ENCODE measurements around the gene GPR146.

The GPR146 gene

DNA sequence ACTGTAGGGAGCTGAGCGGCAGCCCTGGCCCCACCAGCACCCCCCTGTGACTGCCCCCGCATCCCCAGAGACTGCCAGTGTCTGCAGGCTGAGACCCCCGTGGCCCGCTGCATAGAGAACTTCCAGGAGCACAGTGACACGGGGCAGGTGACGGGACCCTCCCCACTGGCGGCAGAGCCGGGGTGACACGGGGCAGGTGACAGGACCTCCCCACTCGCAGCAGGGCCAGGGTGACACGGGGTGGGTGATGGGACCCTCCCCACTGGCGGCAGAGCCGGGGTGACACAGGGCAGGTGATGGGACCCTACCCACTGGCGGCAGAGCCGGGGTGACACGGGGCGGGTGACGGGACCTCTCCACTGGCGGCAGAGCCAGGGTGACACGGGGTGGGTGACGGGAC is 45.9 kb downstream of the GPR146 start:
- H4K20me1 ChIP-seq (ENCODE audit: insufficient read depth, low read length): no peaks in the 10 kb centered on the region
- no peaks in the 10 kb centered on the region for H3K9me3 ChIP-seq (ENCODE audit: low read length)
- no peak overlapping the region for H2AFZ ChIP-seq (ENCODE audit: low read length)
- H3K4me2 ChIP-seq (ENCODE audit: low read length): no peak overlapping the region
- no peak overlapping the region for H3K9ac ChIP-seq (ENCODE audit: low read length)
- H3K4me1 ChIP-seq (ENCODE audit: insufficient read depth, low read length, severe bottlenecking): peaks cover 15% of the 10 kb centered on the region
- H3F3A ChIP-seq (ENCODE audit: insufficient read depth, low read length): no peaks in the 10 kb centered on the region
- H3K27ac ChIP-seq (ENCODE audit: low read depth, low read length, poor library complexity, severe bottlenecking): no peak overlapping the region
- H3K27me3 ChIP-seq (ENCODE audit: insufficient read depth, low read length): 0 out of 2 replicates have a peak, but pooled peaks cover 7% of the 10 kb centered on the region
- no peaks in the 10 kb centered on the region for H3K79me2 ChIP-seq (ENCODE audit: insufficient read depth, low read length)
- H3K9me2 ChIP-seq (ENCODE audit: low read depth, low read length): no peaks in the 10 kb centered on the region
- no peak overlapping the region for H3K4me3 ChIP-seq (ENCODE audit: low read depth, low read length, poor library complexity, severe bottlenecking)
- peaks cover 6% of the 10 kb centered on the region for H3K36me3 ChIP-seq (ENCODE audit: insufficient read depth, low read length)
- TF ChIP-seq, protein P1, sequence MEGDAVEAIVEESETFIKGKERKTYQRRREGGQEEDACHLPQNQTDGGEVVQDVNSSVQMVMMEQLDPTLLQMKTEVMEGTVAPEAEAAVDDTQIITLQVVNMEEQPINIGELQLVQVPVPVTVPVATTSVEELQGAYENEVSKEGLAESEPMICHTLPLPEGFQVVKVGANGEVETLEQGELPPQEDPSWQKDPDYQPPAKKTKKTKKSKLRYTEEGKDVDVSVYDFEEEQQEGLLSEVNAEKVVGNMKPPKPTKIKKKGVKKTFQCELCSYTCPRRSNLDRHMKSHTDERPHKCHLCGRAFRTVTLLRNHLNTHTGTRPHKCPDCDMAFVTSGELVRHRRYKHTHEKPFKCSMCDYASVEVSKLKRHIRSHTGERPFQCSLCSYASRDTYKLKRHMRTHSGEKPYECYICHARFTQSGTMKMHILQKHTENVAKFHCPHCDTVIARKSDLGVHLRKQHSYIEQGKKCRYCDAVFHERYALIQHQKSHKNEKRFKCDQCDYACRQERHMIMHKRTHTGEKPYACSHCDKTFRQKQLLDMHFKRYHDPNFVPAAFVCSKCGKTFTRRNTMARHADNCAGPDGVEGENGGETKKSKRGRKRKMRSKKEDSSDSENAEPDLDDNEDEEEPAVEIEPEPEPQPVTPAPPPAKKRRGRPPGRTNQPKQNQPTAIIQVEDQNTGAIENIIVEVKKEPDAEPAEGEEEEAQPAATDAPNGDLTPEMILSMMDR (IDR thresholded peaks at IDR 0.05; ENCODE audit: low read length): no peak
- no peak for TF ChIP-seq EZH2 (IDR thresholded peaks at IDR 0.05; ENCODE audit: borderline replicate concordance, low read length)

DNA sequence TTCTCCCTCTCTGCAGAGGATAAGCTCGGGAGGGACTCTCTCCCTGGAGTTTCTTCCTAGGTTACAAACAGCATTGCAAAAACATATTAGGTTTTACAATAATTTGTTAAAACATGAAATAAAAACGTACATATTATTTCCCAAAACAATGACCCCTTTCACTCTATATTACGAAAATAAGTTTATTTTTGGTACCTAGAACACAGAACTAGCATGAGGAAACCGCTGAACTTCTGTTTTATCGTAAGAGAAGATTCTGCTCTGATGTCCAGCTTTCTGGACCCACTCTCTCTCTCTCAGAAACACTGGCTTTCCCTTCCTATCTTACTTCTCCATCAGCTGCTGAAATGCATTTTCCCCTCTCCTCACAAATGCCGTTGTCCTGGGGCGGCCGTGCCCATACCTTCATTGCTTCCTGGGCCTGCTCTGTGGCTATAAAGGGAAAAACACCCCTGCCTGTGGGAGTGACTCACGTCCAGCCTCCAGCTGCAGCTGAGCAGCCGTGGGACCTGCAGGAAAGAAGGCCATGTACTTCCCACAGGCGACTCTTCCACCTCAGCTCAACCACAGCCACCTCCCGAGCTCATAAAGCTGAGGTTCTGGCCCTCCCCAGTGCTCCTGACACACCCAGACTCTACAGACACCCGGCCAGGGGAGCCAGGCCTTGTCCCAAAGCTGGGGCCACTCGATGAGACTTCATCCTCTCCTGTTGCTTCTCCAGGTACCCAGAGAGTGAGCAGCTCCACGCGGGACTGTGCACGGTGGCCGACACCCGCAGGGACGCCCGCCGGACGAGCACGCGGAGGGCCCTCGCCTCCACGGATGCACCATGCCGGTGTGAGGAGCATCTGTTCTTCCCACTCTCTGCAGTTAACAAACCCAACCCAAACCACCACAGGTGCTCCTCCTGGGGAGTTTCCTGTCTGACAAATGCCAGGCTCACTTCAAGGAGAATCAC is 46.6 kb downstream of the GPR146 start:
- no peak overlapping the region for H3K9ac ChIP-seq (ENCODE audit: low read length)
- 0 out of 2 replicates have a peak, but pooled peaks cover 7% of the 10 kb centered on the region for H3K27me3 ChIP-seq (ENCODE audit: insufficient read depth, low read length)
- peaks cover 15% of the 10 kb centered on the region for H3K4me1 ChIP-seq (ENCODE audit: insufficient read depth, low read length, severe bottlenecking)
- no peak overlapping the region for H2AFZ ChIP-seq (ENCODE audit: low read length)
- H3K36me3 ChIP-seq (ENCODE audit: insufficient read depth, low read length): peaks cover 6% of the 10 kb centered on the region
- no peak overlapping the region for H3K4me2 ChIP-seq (ENCODE audit: low read length)
- H4K20me1 ChIP-seq (ENCODE audit: insufficient read depth, low read length): no peaks in the 10 kb centered on the region
- H3K9me2 ChIP-seq (ENCODE audit: low read depth, low read length): no peaks in the 10 kb centered on the region
- no peaks in the 10 kb centered on the region for H3K79me2 ChIP-seq (ENCODE audit: insufficient read depth, low read length)
- no peaks in the 10 kb centered on the region for H3K9me3 ChIP-seq (ENCODE audit: low read length)
- TF ChIP-seq, protein P1 (IDR thresholded peaks at IDR 0.05; ENCODE audit: low read length): no peak
- no peak for TF ChIP-seq EZH2 (IDR thresholded peaks at IDR 0.05; ENCODE audit: borderline replicate concordance, low read length)
- no peaks in the 10 kb centered on the region for H3F3A ChIP-seq (ENCODE audit: insufficient read depth, low read length)
- no peak overlapping the region for H3K27ac ChIP-seq (ENCODE audit: low read depth, low read length, poor library complexity, severe bottlenecking)
- no peak overlapping the region for H3K4me3 ChIP-seq (ENCODE audit: low read depth, low read length, poor library complexity, severe bottlenecking)

DNA sequence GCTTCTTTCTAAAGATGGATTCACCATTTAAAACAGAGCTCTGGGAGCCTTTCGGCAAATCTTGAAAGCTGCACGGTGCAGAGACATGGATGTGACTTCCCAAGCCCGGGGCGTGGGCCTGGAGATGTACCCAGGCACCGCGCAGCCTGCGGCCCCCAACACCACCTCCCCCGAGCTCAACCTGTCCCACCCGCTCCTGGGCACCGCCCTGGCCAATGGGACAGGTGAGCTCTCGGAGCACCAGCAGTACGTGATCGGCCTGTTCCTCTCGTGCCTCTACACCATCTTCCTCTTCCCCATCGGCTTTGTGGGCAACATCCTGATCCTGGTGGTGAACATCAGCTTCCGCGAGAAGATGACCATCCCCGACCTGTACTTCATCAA is 47.3 kb downstream of the GPR146 start:
- Histone ChIP-seq H3K9me3 (ENCODE audit: low read length) (no peaks in the 10 kb centered on the region), H3K4me2 (ENCODE audit: low read length) (no peak overlapping the region), H3K79me2 (ENCODE audit: insufficient read depth, low read length) (no peaks in the 10 kb centered on the region), H3K4me1 (ENCODE audit: insufficient read depth, low read length, severe bottlenecking) (peaks cover 10% of the 10 kb centered on the region), H3K9me2 (ENCODE audit: low read depth, low read length) (no peaks in the 10 kb centered on the region), H3K4me3 (ENCODE audit: low read depth, low read length, poor library complexity, severe bottlenecking) (no peak overlapping the region), H3F3A (ENCODE audit: insufficient read depth, low read length) (no peaks in the 10 kb centered on the region), H2AFZ (ENCODE audit: low read length) (no peak overlapping the region), H3K36me3 (ENCODE audit: insufficient read depth, low read length) (peaks cover 6% of the 10 kb centered on the region), H4K20me1 (ENCODE audit: insufficient read depth, low read length) (no peaks in the 10 kb centered on the region), H3K9ac (ENCODE audit: low read length) (no peak overlapping the region), H3K27me3 (ENCODE audit: insufficient read depth, low read length) (0 out of 2 replicates have a peak, but pooled peaks cover 8% of the 10 kb centered on the region), H3K27ac (ENCODE audit: low read depth, low read length, poor library complexity, severe bottlenecking) (no peak overlapping the region)
- TF ChIP-seq, protein P1 (IDR thresholded peaks at IDR 0.05; ENCODE audit: low read length): no peak
- no peak for TF ChIP-seq EZH2 (IDR thresholded peaks at IDR 0.05; ENCODE audit: borderline replicate concordance, low read length)
